ENCODE results near the gene ABI3BP. TPM values are rescaled to one million over a fixed set of nuclear protein-coding genes. Genes with fewer than 3 reads are reported as not detected.

Gene ABI3BP
- total RNA-seq, 1 experiment from 2014 or later, result 23.4 TPM

DNA sequence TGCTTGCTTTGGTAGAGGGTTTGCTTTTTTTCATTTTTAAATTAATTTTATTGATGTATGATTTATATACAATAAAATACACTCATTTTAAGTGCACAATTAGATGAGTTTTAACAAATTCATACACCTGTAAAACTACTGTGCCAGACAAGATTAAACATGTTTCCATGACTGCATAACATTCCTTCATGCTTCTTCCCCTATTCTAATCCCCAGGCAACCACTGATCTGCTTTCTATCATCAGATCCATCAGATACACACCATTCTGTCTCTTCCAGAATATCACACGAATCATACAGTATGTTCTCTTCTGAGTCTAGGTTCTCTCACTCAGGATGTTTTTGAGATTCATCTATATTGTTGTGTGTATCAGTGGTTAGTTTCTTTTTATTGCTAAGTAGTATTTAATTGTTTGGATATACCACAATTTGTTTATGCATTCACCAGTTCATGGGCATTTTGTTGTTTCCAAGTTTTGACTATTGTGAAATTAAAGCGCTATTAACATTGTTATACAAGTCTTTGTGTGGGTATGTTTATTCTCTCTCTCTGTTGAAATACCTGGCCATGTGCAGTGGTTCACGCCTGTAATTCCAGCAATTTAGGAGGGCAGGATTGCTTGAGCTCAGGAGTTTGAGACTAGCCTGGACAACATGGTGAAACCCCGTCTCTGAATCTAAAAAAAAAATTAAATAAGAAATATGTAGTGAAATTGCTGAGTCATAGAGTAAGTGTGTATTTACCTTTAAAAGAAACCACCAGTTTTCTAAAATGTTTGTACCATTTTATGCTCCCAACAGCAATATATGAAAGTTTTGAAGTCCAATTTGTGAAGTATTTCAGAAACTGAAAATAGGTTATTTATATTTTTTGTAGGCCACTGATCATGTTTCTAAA is 290.9 kb downstream of the ABI3BP start:
- BruUV-seq (replicated peaks), result no TSS peak
- CTCF ChIA-PET, result no interaction called here
- H3K27ac ChIP-seq (ENCODE audit: low read length), result no peak overlapping the region
- intact Hi-C loops (cut with micrococcal nuclease), result loop anchor here (5.0 kb wide), 1 partner anchor 885 kb away; the partner anchor contains the start of gene CMSS1
- H3K4me3 ChIP-seq (ENCODE audit: low read length), result no peak overlapping the region
- no peaks in the 10 kb centered on the region for H3K9me2 ChIP-seq (replicated peaks; ENCODE audit: low read length)
- H3K9me3 ChIP-seq (ENCODE audit: low read length), result no peaks in the 10 kb centered on the region
- ATAC-seq (no peak), DNase-seq (no peak)
- H2AFZ ChIP-seq (ENCODE audit: low read length), result peak overlapping the region; percentile 25; the same call in 1 of the 2 replicates
- no peak overlapping the region for H3K9ac ChIP-seq (ENCODE audit: low read length)
- H4K20me1 ChIP-seq (ENCODE audit: low read length), result no peaks in the 10 kb centered on the region
- H3K4me2 ChIP-seq (ENCODE audit: low read length), result no peak overlapping the region
- no peaks in the 10 kb centered on the region for H3K36me3 ChIP-seq (ENCODE audit: low read depth, low read length)
- no peaks in the 10 kb centered on the region for H3F3A ChIP-seq (ENCODE audit: low read length, unreplicated experiment)
- POLR2A ChIA-PET (ENCODE audit: unreplicated experiment), result no interaction called here
- H3K79me2 ChIP-seq (ENCODE audit: low read length), result no peaks in the 10 kb centered on the region
- H3K4me1 ChIP-seq (ENCODE audit: insufficient read depth, low read length), result peaks cover 7% of the 10 kb centered on the region; the same call in 1 of the 2 replicates
- no peaks in the 10 kb centered on the region for H3K27me3 ChIP-seq (ENCODE audit: low read length)
- TF ChIP-seq EZH2phosphoT487 (IDR thresholded peaks at IDR 0.05; ENCODE audit: borderline replicate concordance, low read length), result no peak
- TF ChIP-seq EZH2 (IDR thresholded peaks at IDR 0.05; ENCODE audit: low read length, unreplicated experiment), result no peak

DNA sequence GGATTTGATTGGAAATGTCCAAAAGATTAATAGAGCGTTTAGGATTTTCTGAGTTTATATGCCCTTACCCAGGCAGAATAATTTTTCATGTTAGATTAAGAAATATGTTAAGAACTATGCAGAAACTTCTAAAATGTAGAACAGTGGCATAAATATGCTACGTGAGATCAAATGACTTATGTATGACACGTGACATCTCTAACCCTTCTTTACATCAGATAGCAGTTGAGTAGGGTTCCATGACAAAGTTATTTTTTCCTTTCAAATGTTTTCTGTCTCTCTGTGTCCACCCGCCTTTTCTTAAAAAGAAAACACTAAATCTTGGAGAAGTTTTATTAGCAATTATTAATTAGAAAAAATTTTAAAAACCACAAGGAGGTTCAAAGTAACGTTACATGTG is 292.5 kb downstream of the ABI3BP start:
- Histone ChIP-seq H3K9ac (ENCODE audit: low read length) (no peak overlapping the region), H4K20me1 (ENCODE audit: low read length) (no peaks in the 10 kb centered on the region), H3K4me3 (ENCODE audit: low read length) (no peak overlapping the region), H3K9me2 (replicated peaks; ENCODE audit: low read length) (no peaks in the 10 kb centered on the region), H3F3A (ENCODE audit: low read length, unreplicated experiment) (no peaks in the 10 kb centered on the region), H3K79me2 (ENCODE audit: low read length) (no peaks in the 10 kb centered on the region), H3K36me3 (ENCODE audit: low read depth, low read length) (no peaks in the 10 kb centered on the region), H3K4me1 (ENCODE audit: insufficient read depth, low read length) (peaks cover 8% of the 10 kb centered on the region; the same call in 1 of the 2 replicates), H3K27me3 (ENCODE audit: low read length) (no peaks in the 10 kb centered on the region), H3K4me2 (ENCODE audit: low read length) (no peak overlapping the region), H3K9me3 (ENCODE audit: low read length) (no peaks in the 10 kb centered on the region), H3K27ac (ENCODE audit: low read length) (no peak overlapping the region), H2AFZ (ENCODE audit: low read length) (no peak overlapping the region)
- no peak for ATAC-seq
- TF ChIP-seq, protein P1, sequence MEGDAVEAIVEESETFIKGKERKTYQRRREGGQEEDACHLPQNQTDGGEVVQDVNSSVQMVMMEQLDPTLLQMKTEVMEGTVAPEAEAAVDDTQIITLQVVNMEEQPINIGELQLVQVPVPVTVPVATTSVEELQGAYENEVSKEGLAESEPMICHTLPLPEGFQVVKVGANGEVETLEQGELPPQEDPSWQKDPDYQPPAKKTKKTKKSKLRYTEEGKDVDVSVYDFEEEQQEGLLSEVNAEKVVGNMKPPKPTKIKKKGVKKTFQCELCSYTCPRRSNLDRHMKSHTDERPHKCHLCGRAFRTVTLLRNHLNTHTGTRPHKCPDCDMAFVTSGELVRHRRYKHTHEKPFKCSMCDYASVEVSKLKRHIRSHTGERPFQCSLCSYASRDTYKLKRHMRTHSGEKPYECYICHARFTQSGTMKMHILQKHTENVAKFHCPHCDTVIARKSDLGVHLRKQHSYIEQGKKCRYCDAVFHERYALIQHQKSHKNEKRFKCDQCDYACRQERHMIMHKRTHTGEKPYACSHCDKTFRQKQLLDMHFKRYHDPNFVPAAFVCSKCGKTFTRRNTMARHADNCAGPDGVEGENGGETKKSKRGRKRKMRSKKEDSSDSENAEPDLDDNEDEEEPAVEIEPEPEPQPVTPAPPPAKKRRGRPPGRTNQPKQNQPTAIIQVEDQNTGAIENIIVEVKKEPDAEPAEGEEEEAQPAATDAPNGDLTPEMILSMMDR (conservative IDR thresholded peaks at IDR 0.05; ENCODE audit: low read depth, low read length), result no peak
- no peak for TF ChIP-seq EZH2phosphoT487 (IDR thresholded peaks at IDR 0.05; ENCODE audit: borderline replicate concordance, low read length)
- no peak for DNase-seq
- BruUV-seq (replicated peaks), result no TSS peak
- intact Hi-C loops (cut with micrococcal nuclease), result loop anchor here (5.0 kb wide), 1 partner anchor 883 kb away; the partner anchor contains the start of gene CMSS1
- POLR2A ChIA-PET (ENCODE audit: unreplicated experiment), result no interaction called here
- CTCF ChIA-PET, result no interaction called here
